ENCODE results near the gene SLC8A1.

The SLC8A1 gene

DNA sequence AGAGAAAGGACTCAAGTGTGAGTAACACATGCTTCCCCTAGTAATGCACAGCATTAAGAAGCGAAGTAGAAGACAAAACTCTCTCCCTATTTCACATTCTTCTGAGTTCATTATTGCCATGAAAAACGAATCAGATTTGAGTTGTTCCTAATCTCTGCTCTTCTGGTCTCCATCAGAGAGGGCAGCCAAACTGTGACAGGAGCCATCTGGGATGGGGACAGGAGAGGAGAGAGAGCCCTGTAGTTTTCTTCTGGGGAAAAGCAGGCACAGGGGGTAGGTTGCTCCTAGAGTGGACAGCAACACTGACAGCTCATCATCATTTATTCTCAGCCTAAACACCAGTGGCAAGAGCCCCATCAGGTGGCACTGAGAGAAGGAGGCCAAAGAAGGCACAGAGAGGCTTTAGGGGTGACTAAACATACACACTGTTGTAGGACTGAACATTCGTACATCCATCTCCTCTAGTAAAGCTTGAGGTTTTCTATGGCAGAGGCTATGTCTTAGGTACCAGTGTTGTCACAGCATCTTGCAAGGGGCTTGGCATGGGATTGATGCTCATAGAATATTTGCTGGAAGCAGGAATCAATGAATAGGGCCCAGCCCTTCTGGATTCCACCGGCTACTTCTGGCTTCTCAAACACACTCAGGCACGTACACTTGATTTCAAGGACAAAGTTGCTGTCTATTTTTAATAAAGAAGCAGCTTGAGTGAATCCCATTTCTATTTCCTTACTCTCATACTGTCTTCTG, 33.1 kb downstream of the SLC8A1 start:
- H3K4me3 ChIP-seq (ENCODE audit: low read depth in 1 of 2, low read length in 2 of 2), result peak overlapping the region; percentile 6 to 14
- H3K9ac ChIP-seq (ENCODE audit: low read length), result no peak overlapping the region
- H3K27me3 ChIP-seq (ENCODE audit: control insufficient read depth in 1 of 2, insufficient read depth in 2 of 2, low read length in 2 of 2), result no peaks in the 10 kb centered on the region
- peak overlapping the region; percentile 76 for H3K27ac ChIP-seq (ENCODE audit: low read depth, low read length)
- no peaks in the 10 kb centered on the region for H3K9me3 ChIP-seq (ENCODE audit: low read length)
- H3K36me3 ChIP-seq (ENCODE audit: insufficient read depth, low read length), result no peaks in the 10 kb centered on the region
- peaks cover 53% of the 10 kb centered on the region for H3K4me1 ChIP-seq (ENCODE audit: insufficient read depth, low read length)

DNA sequence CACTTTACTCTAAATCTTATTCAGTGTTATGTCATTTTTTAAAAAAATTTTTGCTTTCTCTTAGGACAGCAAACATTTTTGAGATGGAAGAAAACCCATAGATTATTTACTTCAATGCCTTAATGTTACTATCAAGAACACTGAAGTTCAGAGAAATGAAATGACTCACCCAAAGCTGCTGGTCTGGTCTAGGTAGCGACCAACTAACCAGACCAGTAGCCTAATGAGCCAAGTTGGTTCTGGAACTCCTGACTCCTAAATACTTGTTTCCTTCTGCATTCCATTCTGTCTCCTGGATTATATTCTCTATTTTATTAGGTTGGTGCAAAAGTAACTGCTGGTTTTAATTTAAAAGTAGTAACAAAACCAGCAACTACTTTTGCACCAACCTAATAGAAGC, 35.4 kb downstream of the SLC8A1 start:
- no peak overlapping the region for H3K4me3 ChIP-seq (ENCODE audit: low read depth in 1 of 2, low read length in 2 of 2)
- H3K4me1 ChIP-seq (ENCODE audit: insufficient read depth, low read length), result peaks cover 42% of the 10 kb centered on the region

DNA sequence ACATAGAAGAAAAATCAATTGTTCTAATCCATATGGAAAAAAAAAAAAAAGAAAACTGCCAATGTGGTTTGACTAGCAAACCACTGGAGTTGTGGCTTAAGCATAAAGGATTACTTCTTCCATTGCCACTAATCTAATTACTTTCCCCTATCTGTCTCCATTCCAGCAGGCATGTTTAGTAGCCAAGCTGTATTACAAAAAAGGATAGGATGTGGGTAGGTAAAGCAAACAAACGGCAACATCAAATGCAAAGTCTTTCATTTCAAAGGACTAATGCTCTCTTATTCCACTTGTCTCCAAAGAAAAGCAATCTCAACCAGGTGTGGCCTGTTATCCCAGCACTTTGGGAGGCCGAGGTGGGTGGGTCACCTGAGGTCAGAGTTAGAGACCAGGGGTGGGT, 36.5 kb downstream of the SLC8A1 start:
- Histone ChIP-seq H3K4me3 (ENCODE audit: low read depth in 1 of 2, low read length in 2 of 2) (no peak overlapping the region), H3K4me1 (ENCODE audit: insufficient read depth, low read length) (peaks cover 31% of the 10 kb centered on the region)

More for the DNA sequence above, 35.4 kb downstream of the SLC8A1 start:
- Histone ChIP-seq H3K9ac (ENCODE audit: low read length) (no peak overlapping the region), H3K27ac (ENCODE audit: low read depth, low read length) (peak overlapping the region; percentile 24), H3K9me3 (ENCODE audit: low read length) (no peaks in the 10 kb centered on the region), H3K36me3 (ENCODE audit: insufficient read depth, low read length) (no peaks in the 10 kb centered on the region), H3K27me3 (ENCODE audit: control insufficient read depth in 1 of 2, insufficient read depth in 2 of 2, low read length in 2 of 2) (no peaks in the 10 kb centered on the region)

DNA sequence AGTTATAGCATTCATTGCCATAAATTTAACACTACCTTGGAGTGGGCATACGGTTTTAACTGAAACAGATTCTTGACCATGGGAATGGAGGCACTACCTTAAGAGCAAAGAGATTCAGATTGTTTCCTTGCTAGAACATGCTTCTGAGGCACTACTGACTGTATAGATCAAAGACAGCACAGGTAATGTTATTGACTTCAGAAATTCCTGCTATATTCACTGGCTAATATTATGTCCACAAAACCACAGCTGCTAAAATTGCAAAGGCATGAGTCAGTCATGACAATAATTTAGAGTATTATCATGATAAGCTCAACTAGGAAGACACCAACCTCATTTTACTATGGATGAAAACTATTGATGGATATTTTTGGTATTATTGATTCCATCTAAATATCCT, 39.4 kb downstream of the SLC8A1 start:
- no peaks in the 10 kb centered on the region for H3K27me3 ChIP-seq (ENCODE audit: control insufficient read depth in 1 of 2, insufficient read depth in 2 of 2, low read length in 2 of 2)
- H3K27ac ChIP-seq (ENCODE audit: low read depth, low read length), result no peak overlapping the region
- no peaks in the 10 kb centered on the region for H3K9me3 ChIP-seq (ENCODE audit: low read length)
- no peak overlapping the region for H3K4me3 ChIP-seq (ENCODE audit: low read depth in 1 of 2, low read length in 2 of 2)
- H3K4me1 ChIP-seq (ENCODE audit: insufficient read depth, low read length), result peaks cover 32% of the 10 kb centered on the region
- H3K9ac ChIP-seq (ENCODE audit: low read length), result no peak overlapping the region
- no peaks in the 10 kb centered on the region for H3K36me3 ChIP-seq (ENCODE audit: insufficient read depth, low read length)

More for the DNA sequence above, 36.5 kb downstream of the SLC8A1 start:
- H3K27ac ChIP-seq (ENCODE audit: low read depth, low read length), result no peak overlapping the region
- H3K27me3 ChIP-seq (ENCODE audit: control insufficient read depth in 1 of 2, insufficient read depth in 2 of 2, low read length in 2 of 2), result no peaks in the 10 kb centered on the region
- no peaks in the 10 kb centered on the region for H3K9me3 ChIP-seq (ENCODE audit: low read length)
- no peak overlapping the region for H3K9ac ChIP-seq (ENCODE audit: low read length)
- no peaks in the 10 kb centered on the region for H3K36me3 ChIP-seq (ENCODE audit: insufficient read depth, low read length)

DNA sequence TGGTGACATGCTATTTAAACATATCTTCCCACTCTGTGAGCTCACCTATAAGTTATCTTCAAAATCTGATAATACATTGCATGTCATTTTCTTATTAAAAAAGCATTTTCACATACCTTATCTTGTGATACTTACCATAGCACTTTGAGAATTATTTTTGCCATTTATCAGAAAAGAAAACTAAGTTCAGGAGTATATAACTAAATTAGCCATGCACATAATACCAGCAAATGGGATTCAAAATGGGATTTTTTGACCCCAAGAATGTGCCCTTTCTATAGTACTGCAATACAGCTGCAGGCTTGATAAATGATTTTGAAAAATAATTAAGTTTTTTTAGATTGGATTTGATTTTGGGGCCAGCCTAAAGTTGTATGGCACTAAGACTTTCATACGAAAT, 41.2 kb downstream of the SLC8A1 start:
- Histone ChIP-seq H3K27me3 (ENCODE audit: control insufficient read depth in 1 of 2, insufficient read depth in 2 of 2, low read length in 2 of 2) (no peaks in the 10 kb centered on the region), H3K9me3 (ENCODE audit: low read length) (no peaks in the 10 kb centered on the region), H3K4me1 (ENCODE audit: insufficient read depth, low read length) (peaks cover 29% of the 10 kb centered on the region), H3K27ac (ENCODE audit: low read depth, low read length) (no peak overlapping the region), H3K9ac (ENCODE audit: low read length) (no peak overlapping the region), H3K36me3 (ENCODE audit: insufficient read depth, low read length) (no peaks in the 10 kb centered on the region), H3K4me3 (ENCODE audit: low read depth in 1 of 2, low read length in 2 of 2) (no peak overlapping the region)

DNA sequence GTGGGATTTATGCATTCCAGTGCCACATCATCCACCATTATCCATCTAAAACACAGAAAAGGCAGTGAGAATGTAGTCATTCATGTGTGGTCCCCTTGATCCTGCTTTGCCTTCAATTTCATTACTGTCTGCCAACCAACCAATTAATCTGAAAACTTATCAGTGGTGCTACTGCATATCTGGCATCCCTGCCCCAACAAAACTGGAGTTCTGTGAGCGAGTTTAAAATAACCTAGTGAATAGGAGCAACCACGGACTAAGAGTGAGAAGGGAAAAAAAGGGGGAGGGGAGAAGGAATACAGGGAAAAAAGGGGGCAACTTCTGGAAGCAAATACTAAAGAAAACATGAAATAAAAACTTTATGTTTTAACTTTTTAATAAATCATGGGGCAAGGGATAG, 42.2 kb downstream of the SLC8A1 start:
- Histone ChIP-seq H3K4me1 (ENCODE audit: insufficient read depth, low read length) (peaks cover 32% of the 10 kb centered on the region), H3K4me3 (ENCODE audit: low read depth in 1 of 2, low read length in 2 of 2) (no peak overlapping the region), H3K9me3 (ENCODE audit: low read length) (no peaks in the 10 kb centered on the region), H3K9ac (ENCODE audit: low read length) (no peak overlapping the region), H3K36me3 (ENCODE audit: insufficient read depth, low read length) (no peaks in the 10 kb centered on the region), H3K27ac (ENCODE audit: low read depth, low read length) (no peak overlapping the region), H3K27me3 (ENCODE audit: control insufficient read depth in 1 of 2, insufficient read depth in 2 of 2, low read length in 2 of 2) (no peaks in the 10 kb centered on the region)

DNA sequence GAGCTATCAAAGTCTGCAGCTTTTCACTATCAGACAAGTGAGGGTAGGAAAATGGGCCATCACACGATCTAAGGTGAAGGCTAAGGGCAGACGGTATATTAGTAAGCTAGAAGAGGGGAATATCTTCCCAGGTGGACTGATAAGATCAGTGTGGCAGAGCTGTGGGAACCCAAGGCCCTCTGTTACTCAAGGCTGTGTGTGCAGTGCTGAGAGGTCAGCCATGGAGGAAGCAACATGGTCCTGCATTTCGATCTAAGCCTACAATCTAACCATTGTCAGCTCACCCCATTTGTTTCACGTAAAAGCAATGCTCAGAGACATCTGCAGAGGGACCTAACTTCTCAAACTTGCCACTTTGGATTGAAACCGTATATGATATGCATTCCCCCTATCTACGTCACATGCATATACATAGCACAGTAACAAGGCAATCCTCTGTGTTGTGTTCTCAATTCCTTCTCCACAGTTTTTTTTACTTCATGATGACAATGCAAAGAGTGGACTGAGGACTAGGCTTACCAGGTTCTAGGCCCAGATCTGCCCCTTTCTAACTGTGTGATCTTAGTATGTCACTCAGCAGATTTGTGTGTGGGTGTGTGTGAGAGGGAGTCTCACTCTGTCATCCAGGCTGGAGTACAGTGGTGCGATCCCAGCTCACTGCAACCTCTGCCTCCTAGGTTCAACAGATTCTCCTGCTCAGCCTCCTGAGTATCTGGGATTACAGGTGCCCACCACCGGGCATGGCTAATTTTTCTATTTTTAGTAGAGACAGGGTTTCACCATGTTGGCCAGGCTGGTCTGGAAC, 45.2 kb downstream of the SLC8A1 start:
- Histone ChIP-seq H3K27me3 (ENCODE audit: control insufficient read depth in 1 of 2, insufficient read depth in 2 of 2, low read length in 2 of 2) (no peaks in the 10 kb centered on the region), H3K36me3 (ENCODE audit: insufficient read depth, low read length) (no peaks in the 10 kb centered on the region), H3K4me1 (ENCODE audit: insufficient read depth, low read length) (peaks cover 38% of the 10 kb centered on the region), H3K4me3 (ENCODE audit: low read depth in 1 of 2, low read length in 2 of 2) (no peak overlapping the region), H3K9me3 (ENCODE audit: low read length) (no peaks in the 10 kb centered on the region), H3K27ac (ENCODE audit: low read depth, low read length) (no peak overlapping the region), H3K9ac (ENCODE audit: low read length) (no peak overlapping the region)

DNA sequence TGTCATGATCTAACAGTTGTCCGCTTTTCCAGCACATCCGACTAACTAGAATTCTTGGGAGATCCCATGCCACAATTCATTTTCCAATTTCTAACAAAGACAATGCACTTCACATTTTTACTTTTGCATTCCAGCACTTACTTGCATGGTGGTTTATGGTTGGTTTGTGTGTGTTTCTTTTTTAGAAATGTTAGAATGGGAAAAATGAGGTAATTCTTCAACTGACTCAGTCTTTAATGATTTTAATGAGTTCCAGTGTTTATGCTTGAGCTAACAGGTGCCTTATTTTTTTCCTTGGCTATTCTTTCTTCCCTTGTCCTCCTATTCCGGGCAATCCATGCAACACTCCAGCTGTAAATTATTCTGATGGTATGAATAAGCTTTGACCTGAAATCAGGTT, 46.4 kb downstream of the SLC8A1 start:
- Histone ChIP-seq H3K4me3 (ENCODE audit: low read depth in 1 of 2, low read length in 2 of 2) (no peak overlapping the region), H3K36me3 (ENCODE audit: insufficient read depth, low read length) (no peaks in the 10 kb centered on the region), H3K9ac (ENCODE audit: low read length) (no peak overlapping the region), H3K27ac (ENCODE audit: low read depth, low read length) (no peak overlapping the region), H3K27me3 (ENCODE audit: control insufficient read depth in 1 of 2, insufficient read depth in 2 of 2, low read length in 2 of 2) (no peaks in the 10 kb centered on the region), H3K9me3 (ENCODE audit: low read length) (no peaks in the 10 kb centered on the region), H3K4me1 (ENCODE audit: insufficient read depth, low read length) (peaks cover 50% of the 10 kb centered on the region)

DNA sequence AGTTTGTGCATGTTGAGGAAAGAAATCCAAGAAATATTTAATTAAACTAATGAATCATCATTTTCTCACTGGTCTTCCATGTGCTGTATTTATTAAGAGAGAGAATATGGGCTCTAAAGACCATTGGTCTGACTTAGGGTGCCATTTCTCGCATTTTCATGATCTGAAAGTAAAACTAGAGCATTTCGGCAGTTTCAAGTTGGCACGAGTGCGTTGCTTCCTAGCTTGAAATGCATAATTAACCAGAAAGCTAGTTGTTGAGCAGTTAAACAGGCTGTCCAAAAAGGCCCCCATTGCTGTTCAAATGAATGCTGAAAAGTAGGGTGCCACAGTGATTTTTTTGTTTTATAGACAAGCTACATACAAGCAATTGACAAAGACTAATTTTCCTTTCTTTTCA, 47.4 kb downstream of the SLC8A1 start:
- no peaks in the 10 kb centered on the region for H3K27me3 ChIP-seq (ENCODE audit: control insufficient read depth in 1 of 2, insufficient read depth in 2 of 2, low read length in 2 of 2)
- no peak overlapping the region for H3K27ac ChIP-seq (ENCODE audit: low read depth, low read length)
- H3K9me3 ChIP-seq (ENCODE audit: low read length), result no peaks in the 10 kb centered on the region
- H3K36me3 ChIP-seq (ENCODE audit: insufficient read depth, low read length), result no peaks in the 10 kb centered on the region
- no peak overlapping the region for H3K4me3 ChIP-seq (ENCODE audit: low read depth in 1 of 2, low read length in 2 of 2)
- no peak overlapping the region for H3K9ac ChIP-seq (ENCODE audit: low read length)
- peaks cover 46% of the 10 kb centered on the region for H3K4me1 ChIP-seq (ENCODE audit: insufficient read depth, low read length)

DNA sequence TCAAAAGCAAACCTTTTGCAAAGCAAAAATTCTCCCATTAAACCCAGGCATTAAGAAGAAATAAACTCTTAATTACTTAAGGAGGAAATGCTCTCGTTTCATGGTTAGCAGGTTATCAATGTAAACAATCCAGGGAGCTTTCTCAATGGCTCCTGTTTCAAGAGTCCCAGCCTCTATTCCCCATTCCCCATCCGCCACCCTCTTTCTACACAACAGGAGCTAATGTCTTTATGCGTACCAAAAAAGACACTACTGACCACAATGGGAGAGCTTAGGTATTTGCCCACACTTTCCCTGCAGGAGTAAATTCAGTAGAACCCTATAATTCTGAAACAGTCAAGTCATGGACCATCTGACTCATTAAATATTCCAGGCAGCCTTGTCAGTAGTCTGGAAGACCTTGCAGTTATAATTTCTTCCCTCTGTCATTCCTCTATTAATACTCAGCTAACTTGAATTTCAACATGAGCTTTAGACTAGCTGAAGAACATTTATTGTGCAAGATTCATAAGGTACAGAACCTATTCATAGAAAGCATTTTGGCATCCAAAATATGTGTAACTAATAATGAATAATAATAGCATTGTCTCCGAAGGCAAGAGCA, 48.6 kb downstream of the SLC8A1 start:
- H3K36me3 ChIP-seq (ENCODE audit: insufficient read depth, low read length), result no peaks in the 10 kb centered on the region
- no peaks in the 10 kb centered on the region for H3K27me3 ChIP-seq (ENCODE audit: control insufficient read depth in 1 of 2, insufficient read depth in 2 of 2, low read length in 2 of 2)
- H3K4me3 ChIP-seq (ENCODE audit: low read depth in 1 of 2, low read length in 2 of 2), result no peak overlapping the region
- no peaks in the 10 kb centered on the region for H3K9me3 ChIP-seq (ENCODE audit: low read length)
- H3K4me1 ChIP-seq (ENCODE audit: insufficient read depth, low read length), result peaks cover 38% of the 10 kb centered on the region
- H3K27ac ChIP-seq (ENCODE audit: low read depth, low read length), result no peak overlapping the region
- H3K9ac ChIP-seq (ENCODE audit: low read length), result no peak overlapping the region

DNA sequence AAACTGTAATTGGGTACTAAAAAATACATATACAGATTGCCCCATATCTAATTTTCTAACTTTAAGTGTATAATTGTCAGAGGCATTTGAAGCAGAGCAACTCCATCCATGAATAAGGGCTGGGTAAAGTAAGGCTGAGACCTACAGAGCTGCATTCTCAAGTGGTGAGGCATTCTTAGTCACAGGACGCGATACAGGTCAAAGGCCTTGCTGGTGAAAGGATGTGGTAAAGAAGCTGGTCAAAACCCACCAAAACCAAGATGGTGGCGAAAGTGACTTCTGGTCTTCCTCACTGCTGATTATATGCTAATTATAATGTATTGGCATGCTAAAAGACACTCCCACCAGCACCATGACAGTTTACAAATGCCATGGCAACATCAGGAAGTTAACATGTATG, 50.0 kb downstream of the SLC8A1 start:
- H3K4me1 ChIP-seq (ENCODE audit: insufficient read depth, low read length), result peaks cover 36% of the 10 kb centered on the region
- H3K9ac ChIP-seq (ENCODE audit: low read length), result no peak overlapping the region
- H3K27ac ChIP-seq (ENCODE audit: low read depth, low read length), result no peak overlapping the region
- H3K36me3 ChIP-seq (ENCODE audit: insufficient read depth, low read length), result no peaks in the 10 kb centered on the region
- H3K27me3 ChIP-seq (ENCODE audit: control insufficient read depth in 1 of 2, insufficient read depth in 2 of 2, low read length in 2 of 2), result no peaks in the 10 kb centered on the region
- no peaks in the 10 kb centered on the region for H3K9me3 ChIP-seq (ENCODE audit: low read length)
- H3K4me3 ChIP-seq (ENCODE audit: low read depth in 1 of 2, low read length in 2 of 2), result no peak overlapping the region

Measured in muscle layer of colon (tissue), 2 donors.